Astrocyte (in vitro differentiated cells and primary cell): Measurements from ENCODE around the gene TEN1.

Experiments used
- CTCF ChIP-seq: IDR thresholded peaks from 2 replicates; pipeline ENCODE4 v1.5.1; 2011; ENCODE audit warnings: low read depth, mild to moderate bottlenecking, inconsistent platforms, low read length, moderate library complexity; ENCODE audit not compliant: insufficient read depth
- EZH2 ChIP-seq: IDR thresholded peaks from 2 replicates; pipeline ENCODE4 v1.6.1; 2012; ENCODE audit warnings: mild to moderate bottlenecking, low read length, inconsistent platforms; ENCODE audit not compliant: insufficient read depth

- TF ChIP-seq CTCF (no peak), EZH2 (no peak)
These were observed 45.3 kb downstream of the TEN1 start for GRCh38 chr17:76024353-76024752.
